ENCODE measurements around the gene SPATA25.

GRCh38 chr20:45933266-45934045 lies 46.0 kb upstream of the SPATA25 start:
- no peak for TF ChIP-seq RAD21 (IDR thresholded peaks at IDR 0.05; ENCODE audit: low read depth)
- peak; percentile 27; the same call in 1 of the 2 replicates for TF ChIP-seq TAF1 (IDR thresholded peaks at IDR 0.05; ENCODE audit: low read depth)
- TF ChIP-seq CREB1 (IDR thresholded peaks at IDR 0.05; ENCODE audit: low read depth): no peak
- no peak for TF ChIP-seq FOXM1 (IDR thresholded peaks at IDR 0.05; ENCODE audit: borderline replicate concordance, low read depth)
- no peak for TF ChIP-seq ZBTB7A (IDR thresholded peaks at IDR 0.05; ENCODE audit: low read depth)
- no peak for TF ChIP-seq CEBPB (IDR thresholded peaks at IDR 0.05)

All from Ishikawa (cell line).